WERI-Rb-1 (cell line): ENCODE data around the gene FBXW9.
A peak's percentile ranks its signal among the peaks of the same experiment; 100 is the strongest.
"Not testable (repeated sequence)": the region's sequence is repeated elsewhere in the genome, so short reads cannot be mapped to it uniquely, and the experiment has no call there.

Source experiments
- DNase-seq: peaks from one replicate; pipeline ENCODE4 v3.0.0-alpha.2; 2020
- H3K27ac ChIP-seq: fragments of 250-450 bp; sonication (Bioruptor Pico); 2 replicates; pipeline ENCODE4 v1.5.1; 2020; ENCODE audit warnings: mild to moderate bottlenecking, moderate library complexity
- H3K27me3 ChIP-seq: fragments of 250-450 bp; sonication (Bioruptor Pico); 2 replicates; pipeline ENCODE4 v1.5.1; 2021; ENCODE audit warnings: mild to moderate bottlenecking, low read depth, moderate library complexity; ENCODE audit not compliant: insufficient read depth, severe bottlenecking
- H3K36me3 ChIP-seq: fragments of 250-450 bp; sonication (Bioruptor Pico); 2 replicates; pipeline ENCODE4 v1.5.1; 2020; ENCODE audit warnings: mild to moderate bottlenecking, moderate library complexity
- H3K4me3 ChIP-seq: 2 replicates; pipeline ENCODE4 v1.5.1; 2011; ENCODE audit warnings: low read depth, mild to moderate bottlenecking, control low read depth, low read length
- H3K9me3 ChIP-seq: fragments of 250-450 bp; sonication (Bioruptor Pico); 2 replicates; pipeline ENCODE4 v1.5.1; 2021; ENCODE audit warnings: mild to moderate bottlenecking, moderate library complexity; ENCODE audit not compliant: severe bottlenecking
- CTCF ChIP-seq: IDR thresholded peaks from 2 replicates; pipeline ENCODE4 v1.5.1; 2011; ENCODE audit warnings: low read depth, mild to moderate bottlenecking, control low read depth, inconsistent platforms, low read length

Gene FBXW9

GRCh38 chr19:12698138-12698537 lies 1.7 kb upstream of the FBXW9 start:
- Histone ChIP-seq H3K36me3 (peaks cover 41% of the 10 kb centered on the region), H3K9me3 (no peaks in the 10 kb centered on the region), H3K27ac (no peak overlapping the region), H3K27me3 (no peaks in the 10 kb centered on the region), H3K4me3 (no peak overlapping the region)
- no peak for TF ChIP-seq CTCF
- DNase-seq, result no peak

GRCh38 chr19:12697425-12697824 lies 994 bp upstream of the FBXW9 start:
- H3K27me3 ChIP-seq, H3K9me3 ChIP-seq, DNase-seq, H3K4me3 ChIP-seq, H3K27ac ChIP-seq: not testable (repeated sequence)
- H3K36me3 ChIP-seq, result peaks cover 34% of the 10 kb centered on the region

- H3K36me3 ChIP-seq, result peaks cover 20% of the 10 kb centered on the region
- no peak for DNase-seq
- no peak for TF ChIP-seq CTCF
- no peaks in the 10 kb centered on the region for H3K9me3 ChIP-seq
- H3K4me3 ChIP-seq, result peak overlapping the region; percentile 66
- H3K27me3 ChIP-seq, result no peaks in the 10 kb centered on the region
- H3K27ac ChIP-seq, result no peak overlapping the region; the same call in 1 of the 2 replicates
Measured at GRCh38 chr19:12695997-12696365, 450 bp downstream of the FBXW9 start.

GRCh38 chr19:12695514-12695913 lies 917 bp downstream of the FBXW9 start:
- Histone ChIP-seq H3K27me3 (no peaks in the 10 kb centered on the region), H3K4me3 (peak overlapping the region; percentile 66), H3K36me3 (peaks cover 16% of the 10 kb centered on the region), H3K9me3 (no peaks in the 10 kb centered on the region), H3K27ac (no peak overlapping the region)
- DNase-seq, result no peak
- TF ChIP-seq CTCF, result no peak

GRCh38 chr19:12695096-12695495 lies 1.3 kb downstream of the FBXW9 start:
- no peak for TF ChIP-seq CTCF
- no peaks in the 10 kb centered on the region for H3K27me3 ChIP-seq
- no peak for DNase-seq
- H3K4me3 ChIP-seq, result no peak overlapping the region
- no peak overlapping the region for H3K27ac ChIP-seq
- H3K9me3 ChIP-seq, result no peaks in the 10 kb centered on the region
- H3K36me3 ChIP-seq, result peaks cover 13% of the 10 kb centered on the region

- TF ChIP-seq CTCF, result no peak
- no peaks in the 10 kb centered on the region for H3K27me3 ChIP-seq
- no peak for DNase-seq
- no peak overlapping the region for H3K4me3 ChIP-seq
- H3K27ac ChIP-seq, result no peak overlapping the region
- H3K36me3 ChIP-seq, result peaks cover 9% of the 10 kb centered on the region
- H3K9me3 ChIP-seq, result no peaks in the 10 kb centered on the region
Measured at GRCh38 chr19:12694641-12695040, 1.8 kb downstream of the FBXW9 start.
